ENCODE measurements around the gene GAK.
"Not testable (repeated sequence)": the region's sequence is repeated elsewhere in the genome, so short reads cannot be mapped to it uniquely, and the experiment has no call there.

GAK gene

DNA sequence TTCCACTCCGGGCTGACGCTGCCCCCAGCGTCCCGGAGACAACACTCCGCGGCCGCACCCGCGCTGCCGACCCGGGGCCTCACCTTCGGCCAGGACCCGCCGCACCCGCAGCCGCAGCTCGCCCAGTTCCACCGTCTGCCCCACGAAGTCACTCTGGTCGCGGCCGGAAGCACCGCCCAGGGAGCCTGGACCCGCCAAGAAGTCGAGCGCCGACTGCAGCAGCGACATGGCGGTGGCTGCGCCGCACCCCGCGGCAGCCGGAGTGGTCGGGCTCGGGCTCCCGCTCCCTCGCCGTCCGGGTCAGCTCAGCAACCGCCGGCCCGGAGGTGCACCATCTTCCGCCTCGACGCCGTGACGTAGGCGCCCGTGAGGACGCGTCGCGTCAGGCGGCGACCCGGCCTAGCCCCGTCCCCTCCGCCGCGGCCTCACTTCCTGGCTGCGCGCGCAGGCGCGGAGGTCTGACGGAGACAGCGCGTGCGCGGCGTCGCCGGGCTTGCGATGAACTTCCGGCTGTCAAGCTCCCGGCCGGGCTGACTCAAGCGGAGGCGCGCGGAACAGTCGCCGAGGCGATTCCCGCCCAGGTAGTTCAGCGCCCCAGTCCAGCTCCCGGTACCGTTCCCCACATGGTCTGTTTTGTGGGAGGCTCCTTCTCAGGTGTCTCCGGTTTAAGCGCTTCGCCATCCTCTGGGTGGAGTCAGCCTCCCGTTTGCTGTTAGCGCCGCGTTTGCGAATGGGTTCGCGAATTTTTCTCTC, at the start of gene GAK, which contains the start of gene TMEM175:
Gene GAK (minus strand): TSS at position 357 of the 753 bp plus-strand sequence. CDS start 129 bp downstream, at position 228.
Gene TMEM175 (plus strand): TSS at position 501 of the 753 bp plus-strand sequence. CDS start 15,280 bp downstream, outside the sequence.
- DNase-seq (ENCODE audit: low spot score), result peak; percentile 91

DNA sequence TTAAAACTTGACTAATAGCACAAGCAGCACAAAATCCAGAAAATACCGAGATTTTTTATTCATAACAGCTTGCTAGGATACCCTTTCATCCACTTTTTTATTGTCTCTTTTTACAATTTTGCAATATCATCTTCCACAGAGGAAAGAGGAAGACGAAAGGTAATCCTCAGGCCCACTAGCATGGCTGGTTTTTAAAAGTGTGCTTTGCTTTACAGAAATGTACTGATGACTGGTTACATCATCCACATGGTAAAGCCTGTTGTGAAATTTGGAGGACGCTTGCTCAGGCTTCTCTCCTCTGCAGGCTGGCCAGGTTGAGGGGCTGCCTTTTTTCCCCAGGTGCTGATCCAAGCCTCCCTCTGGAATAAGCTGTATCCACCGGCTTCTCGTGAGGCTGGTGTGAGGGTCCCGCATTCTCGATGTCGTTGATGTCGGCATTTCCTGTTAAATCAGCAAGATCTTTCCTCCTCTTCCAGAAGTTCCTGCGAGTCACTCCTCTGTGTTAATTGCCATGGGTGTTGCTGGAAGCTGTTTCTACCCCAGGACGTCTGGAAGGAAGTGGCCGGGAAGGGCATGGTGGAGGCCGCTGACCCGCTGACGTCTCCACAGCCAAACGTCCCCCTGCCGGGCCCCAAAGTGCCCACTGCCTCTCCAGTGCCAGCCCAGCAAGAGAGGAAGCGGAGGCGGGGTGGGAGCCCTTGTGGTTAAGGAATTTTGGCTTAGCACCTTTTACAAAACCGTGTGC, 47.0 kb upstream of the GAK start:
- no peak for DNase-seq (ENCODE audit: low spot score)

DNA sequence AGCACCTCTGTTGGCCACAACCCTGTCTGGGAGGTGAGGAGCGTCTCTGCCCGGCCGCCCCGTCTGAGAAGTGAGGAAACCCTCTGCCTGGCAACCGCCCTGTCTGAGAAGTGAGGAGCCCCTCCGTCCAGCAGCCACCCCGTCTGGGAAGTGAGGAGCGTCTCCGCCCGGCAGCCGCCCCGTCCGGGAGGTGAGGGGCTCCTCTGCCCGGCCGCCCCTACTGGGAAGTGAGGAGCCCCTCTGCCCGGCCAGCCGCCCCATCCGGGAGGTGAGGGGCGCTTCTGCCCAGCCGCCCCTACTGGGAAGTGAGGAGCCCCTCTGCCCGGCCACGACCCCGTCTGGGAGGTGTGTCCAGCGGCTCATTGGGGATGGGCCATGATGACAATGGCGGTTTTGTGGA, 43.9 kb upstream of the GAK start:
- DNase-seq (ENCODE audit: low spot score), result not testable (repeated sequence)

DNA sequence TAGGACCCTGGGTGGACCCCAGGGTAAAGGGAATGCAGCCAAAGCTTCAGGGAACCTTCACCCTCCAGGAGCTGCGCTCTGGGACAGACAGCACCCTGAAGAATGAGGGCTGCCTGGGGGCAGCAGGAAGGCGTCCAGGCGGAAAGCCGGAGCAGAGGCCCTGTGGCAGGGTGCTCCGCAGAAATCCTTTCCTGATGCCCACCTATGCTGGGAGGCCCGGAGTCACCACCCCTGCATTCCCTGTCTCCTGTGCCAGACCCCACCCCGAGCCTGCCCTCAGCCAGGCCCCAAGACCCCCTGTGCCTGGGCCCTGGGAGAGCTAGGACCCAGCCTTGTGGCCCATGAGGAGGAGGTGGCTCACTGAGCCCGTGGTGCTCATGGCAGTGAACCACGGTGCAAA, 42.6 kb upstream of the GAK start:
- no peak for DNase-seq (ENCODE audit: low spot score)

DNA sequence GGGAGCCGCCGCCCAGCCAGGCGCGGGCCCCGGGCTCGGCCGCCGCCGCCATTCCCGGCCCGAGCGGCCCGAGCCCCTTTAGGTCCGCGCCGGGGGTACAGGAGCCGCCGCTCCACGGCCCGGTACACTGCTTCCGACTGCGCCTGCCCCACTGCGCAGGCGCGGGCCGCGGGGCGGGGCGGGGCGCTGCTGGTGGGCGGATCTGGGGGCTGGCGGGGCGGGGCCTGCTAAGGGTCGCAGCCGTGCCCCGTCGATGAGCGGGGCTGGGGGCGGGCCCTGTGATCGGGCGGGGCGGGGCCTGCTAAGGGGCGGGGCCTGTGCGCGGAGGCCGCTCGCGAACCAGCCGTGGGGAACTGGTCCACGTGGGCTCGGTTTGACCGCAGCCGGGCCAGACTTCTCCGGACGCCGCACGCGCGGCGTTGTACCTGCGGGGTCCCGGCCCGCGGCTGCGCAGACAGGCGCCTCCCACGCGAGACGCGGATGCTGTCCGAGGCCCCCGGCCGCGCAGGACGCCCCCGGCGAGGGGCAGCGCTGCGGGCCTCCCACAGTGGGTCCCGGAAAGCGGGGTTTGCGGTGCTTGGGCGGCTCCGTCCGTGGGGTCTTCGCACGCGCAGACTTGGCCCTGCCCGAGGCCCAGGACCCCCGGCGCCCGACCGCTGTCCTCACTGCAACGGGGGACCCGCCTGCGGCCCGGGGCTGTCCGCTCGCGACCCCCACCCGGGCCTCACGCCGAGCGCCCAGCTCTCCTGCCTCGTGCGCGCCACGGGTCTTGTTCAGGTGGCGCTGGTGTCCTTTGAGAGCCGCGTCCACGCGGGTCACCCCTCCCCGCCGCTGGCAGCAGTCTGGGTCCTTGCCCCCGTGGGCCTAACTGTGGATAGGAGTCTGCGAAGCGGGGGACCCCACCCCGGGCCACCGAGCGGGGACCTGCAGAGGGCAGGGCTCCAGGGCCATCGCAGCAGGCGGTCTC, 41.6 kb upstream of the GAK start, which contains the start of gene DGKQ:
Gene DGKQ (minus strand): TSS at position 139 of the 967 bp plus-strand sequence. CDS start 87 bp downstream, at position 52.
- peak; percentile 81 for DNase-seq (ENCODE audit: low spot score)

DNA sequence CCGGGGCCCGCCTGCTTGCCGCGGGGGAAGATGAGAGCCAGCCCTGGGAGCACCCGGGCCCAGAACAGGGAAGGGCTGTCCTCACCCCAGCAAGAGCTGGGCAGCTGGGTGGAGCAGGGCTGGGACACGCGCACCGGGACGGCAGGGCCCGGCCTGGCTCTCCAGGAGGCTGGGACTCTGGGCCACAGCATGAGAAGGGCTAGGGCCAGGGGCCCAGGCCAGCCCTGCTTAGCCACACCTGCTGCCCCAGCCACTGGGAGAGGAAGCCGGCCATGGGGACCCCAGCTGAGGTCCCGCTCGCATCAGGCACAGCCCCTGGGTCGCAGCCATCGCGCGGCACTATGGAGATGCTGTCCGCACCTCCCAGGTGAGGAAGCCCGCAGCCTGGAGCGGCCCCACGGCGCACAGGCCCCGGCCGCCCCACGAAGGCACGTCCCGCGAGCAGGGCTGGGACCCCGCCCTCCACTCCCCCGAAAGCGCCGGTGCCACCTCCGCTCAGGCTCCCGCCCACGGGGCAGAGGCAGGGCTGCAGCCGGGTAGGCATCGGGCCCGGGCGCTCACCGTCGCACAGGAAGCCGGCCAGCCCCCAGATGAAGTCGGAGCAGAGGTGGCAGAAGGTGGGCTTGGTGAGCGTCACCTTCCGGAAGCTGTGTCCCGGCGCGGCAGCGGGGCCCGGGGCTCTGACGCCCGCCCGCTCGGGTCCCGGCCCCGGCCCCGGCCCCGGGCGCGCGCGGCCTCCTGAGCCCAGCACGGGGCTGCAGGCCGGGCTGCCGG, 40.7 kb upstream of the GAK start:
- no peak for DNase-seq (ENCODE audit: low spot score)

DNA sequence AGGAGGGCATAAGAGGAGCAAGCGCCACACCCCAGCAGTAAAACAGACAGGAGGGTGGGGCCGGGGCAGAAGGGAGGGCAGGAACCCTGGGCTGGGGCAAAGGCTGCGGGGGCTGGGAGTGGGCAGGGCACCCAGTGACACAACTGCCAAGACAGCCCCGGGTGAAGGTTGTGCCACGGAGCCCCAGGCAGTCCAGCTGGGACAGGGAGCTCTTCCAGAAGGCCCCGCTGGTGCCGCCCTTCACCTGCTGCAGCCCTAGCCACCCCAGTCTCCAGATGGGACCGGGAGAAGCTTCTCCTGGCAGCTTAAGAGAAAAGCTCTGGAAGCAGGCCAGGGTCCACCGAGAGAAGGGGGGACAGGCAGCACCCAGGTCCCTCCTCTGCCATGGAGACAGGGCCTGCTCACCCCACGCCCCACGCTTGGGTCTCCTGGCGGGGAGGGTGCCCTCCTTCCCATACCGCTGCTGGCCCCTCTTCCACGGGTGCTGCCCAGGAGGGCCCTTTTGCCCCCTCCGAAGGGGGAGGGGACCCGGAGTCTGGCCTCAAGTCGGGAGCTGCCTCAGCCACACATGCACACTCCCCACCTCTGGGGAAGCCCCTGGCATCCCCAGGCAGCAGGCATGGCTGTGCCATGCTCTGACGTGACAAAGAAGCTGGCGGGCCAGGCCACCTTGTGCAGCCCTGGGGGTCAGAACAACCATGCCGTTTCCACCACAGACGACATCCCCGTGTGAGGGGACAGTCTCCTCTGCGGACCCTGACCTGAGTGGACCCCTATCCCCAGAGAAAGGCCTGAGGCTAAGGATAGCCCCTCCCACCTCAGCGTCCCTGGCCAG, 39.8 kb upstream of the GAK start:
- no peak for DNase-seq (ENCODE audit: low spot score)

DNA sequence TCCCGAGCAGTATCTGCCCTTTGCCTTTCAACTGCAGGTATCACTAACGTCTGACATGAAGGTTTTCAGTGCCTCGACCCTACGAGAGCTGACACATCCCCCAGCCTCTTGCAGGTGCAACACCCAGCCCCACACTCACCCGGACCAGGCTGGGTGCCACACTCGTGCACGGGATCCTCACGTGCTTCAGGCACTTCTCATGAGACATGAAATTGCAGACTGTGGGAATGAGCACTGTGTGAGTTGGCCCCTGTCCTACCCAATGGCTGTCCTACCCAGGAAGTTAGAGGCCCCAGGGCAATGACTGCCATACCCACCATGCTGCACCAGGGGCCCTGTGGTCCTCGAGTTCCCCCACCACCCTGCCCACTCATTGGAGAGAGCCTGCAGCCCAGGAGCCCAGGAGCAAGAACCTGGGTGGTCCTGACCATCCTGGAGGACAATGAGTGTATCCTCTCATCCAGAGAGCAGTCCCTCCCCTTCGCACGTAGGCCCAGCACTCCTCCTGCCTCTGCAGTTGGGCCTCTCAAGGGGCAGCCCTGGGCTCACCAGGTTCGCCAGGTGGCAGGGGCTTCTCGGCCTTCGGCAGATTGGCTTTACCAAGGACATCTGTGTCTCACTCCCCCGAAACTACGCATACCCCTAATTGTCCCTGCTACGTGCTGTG, 38.9 kb upstream of the GAK start:
- DNase-seq (ENCODE audit: low spot score), result no peak

DNA sequence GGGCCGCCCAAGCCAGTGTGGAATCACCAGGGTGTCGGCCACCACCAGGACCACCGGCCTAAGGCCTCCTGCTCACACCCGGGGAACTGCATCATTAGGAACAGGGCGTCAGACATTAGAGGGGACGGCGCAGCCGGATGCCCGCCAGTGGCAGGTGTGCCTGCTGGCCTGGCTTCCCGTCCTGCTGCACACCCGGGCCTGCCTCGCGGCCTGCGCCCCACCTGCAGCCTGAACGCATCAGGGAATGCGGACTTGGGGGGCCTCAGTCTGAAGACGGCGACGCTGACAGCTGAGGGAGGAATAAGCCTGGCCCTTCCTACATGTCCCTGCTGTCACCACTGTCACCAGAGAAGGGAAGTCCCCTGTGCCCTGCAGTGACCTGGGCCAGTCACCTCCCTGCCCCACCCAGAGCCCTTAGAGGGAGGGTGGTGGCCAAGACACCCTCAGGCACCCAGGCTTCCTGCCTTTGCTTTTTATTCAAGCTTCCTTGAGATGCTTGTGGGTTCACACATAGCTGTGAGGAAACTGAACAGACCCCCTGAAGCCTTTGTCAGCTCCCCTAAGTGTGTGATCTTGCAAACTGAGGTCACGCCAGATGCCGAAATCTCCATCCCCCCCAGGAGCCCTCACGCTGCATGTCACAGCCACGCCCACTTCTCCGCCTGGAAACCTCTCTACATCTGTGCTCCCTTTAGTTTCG, 38.1 kb upstream of the GAK start:
- DNase-seq (ENCODE audit: low spot score), result no peak

DNA sequence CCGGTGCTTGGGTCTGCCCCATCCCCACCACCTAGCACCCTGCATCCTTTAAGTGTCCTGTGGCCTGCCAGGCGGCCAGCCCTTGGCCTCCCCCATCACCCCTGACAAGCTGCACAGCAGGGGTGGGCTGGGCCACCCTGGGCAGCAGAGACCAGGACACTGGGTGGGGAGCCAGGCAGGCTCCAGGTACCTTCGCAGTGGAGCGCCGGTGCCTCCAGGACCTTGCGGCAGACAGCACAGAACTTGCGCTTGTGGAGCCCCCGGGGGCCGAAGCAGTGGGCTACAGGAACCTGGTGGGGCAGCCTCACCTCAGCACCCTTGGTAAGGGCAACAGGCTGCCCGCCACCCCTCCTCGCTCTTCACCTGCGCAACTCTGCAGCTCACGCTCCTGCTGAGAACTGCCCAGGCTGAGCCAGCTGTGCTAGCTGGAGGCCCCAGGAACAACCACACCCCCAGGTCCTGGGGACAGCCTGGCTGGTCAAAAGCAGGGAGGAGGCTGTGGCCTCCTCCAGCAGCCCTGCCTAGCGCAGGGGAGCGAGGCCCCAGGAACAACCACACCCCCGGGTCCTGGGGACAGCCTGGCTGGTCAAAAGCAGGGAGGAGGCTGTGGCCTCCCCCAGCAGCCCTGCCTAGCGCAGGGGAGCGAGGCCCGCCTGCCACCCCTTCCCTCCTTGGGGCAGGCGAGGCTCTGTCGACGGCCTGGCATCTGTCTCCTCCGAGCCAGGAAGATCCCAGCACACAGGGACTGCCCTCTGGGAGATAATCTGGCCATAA, 36.7 kb upstream of the GAK start:
- no peak for DNase-seq (ENCODE audit: low spot score)

DNA sequence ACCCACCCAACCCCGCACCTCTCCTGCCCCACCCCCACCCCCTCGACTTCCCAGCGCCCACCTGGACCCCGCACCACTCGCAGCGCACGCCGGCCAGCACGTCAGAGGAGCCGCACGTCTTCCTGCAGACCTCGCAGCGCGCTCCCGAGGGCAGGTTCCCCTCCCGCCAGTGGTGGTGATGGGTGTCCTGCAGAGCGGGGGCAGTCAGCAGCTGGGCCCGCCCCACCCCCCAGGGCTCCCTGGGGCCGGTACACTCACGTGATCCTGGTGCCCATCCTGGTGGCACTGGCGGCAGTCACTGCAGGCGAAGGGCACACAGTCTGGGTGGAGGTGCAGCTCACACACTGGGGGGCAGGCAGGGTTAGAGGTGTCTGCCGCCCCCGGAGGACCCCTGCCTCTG, 36.1 kb upstream of the GAK start:
- DNase-seq (ENCODE audit: low spot score), result no peak

DNA sequence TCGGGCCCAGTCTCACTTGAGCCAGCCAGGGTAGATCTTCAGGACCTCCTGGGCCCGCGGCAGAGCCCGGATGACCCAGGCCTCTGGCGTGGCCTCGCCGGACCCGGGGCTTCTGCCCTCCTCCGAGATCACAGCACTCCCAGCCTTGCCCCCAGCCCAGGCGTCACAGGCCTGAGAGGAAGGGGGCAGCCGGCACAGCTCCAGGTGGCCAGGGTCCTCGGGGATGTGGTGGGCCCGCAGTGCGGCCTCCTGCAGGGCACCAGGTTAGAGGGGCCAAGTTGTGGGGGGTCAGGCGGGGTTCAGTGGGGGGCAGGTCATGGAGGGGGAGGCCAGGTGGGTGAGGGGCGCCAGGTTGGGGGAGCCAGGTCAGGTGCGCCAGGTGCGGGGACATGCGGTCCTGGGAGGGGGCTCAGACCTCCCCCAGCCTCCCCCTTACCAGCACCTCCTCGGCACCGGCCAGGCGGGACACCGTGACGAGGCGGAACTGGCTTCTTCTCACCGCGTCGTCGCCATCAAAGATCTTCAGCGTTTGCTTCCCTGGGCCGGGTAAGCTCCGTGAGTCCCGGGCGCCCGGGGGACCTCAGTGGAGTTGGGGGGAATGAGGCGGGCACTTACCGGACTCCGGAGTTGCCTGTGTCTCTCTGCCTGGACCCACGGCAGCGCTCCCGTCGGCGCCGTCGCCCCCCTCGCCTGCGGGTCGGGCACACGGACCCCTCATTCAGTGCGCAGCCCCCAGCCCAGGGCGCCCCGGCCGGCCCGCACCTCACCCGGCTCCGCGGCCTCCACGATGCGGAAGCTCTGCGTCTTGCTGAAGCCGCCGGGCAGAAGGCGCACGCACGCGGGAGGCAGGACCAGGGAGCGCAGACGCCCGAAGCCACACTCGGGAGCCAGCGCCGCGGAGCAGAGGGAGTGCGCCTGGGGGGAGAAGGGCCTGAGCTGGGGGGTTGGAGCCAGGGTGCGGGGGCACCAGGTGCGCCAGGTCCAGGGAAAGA, 35.3 kb upstream of the GAK start:
- no peak for DNase-seq (ENCODE audit: low spot score)

DNA sequence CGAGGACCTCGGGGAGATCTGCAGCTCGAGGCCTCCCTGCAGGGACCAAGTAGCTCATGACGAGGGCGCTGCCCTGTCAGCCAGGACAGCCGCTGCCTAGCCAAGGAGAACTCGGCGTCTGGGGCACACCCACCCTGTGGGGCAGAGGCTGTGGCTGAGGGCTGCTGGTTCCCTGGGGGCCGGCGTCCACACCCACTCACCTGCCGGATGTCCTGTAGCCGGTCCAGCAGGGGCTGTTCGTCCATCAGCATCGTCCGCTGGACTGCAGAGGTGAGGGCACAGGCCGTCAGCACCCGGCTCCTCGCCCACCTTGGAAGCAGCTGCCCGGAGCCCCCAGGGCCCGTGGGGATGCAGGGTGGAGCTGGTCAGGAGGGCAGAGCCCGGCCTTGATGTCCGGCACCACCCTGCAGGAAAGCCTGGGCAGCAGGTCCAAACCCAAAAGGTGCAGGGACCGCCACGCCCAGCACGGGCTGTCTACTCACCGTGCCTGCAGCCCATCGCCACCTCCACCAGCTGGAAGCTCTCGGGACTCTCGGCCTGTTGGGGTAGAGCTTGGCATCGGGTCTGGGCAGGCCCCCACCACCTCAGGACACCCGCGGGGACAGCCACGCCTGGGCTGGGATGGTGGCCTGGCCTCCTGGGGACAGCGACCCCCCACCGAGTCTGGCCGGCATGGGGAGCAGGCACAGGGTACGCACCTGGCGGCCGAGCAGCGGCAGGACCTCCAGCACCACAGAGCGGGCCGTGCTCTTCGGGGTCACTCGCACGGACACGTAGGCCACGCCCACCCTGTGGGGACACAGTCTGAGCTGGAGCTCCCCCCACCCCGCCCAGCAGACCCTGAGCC, 34.4 kb upstream of the GAK start:
- DNase-seq (ENCODE audit: low spot score), result no peak

DNA sequence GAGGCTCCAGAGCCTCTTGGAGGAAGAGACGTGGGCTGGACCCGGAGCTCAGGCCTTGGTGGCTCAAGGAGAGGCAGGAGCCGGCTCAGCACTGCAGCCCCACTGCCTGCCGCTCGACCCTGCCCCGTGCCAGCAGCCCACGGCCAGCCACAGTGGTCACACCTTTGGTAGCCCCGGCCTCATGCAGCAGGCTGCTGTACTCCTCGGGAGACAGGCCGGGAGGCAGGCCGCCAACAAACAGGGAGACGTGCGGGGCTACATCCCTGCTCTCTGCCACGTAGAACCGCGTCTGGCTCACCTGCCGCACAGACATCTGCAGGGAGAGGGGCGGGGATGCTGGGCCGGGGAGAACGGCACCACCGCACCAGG, 33.6 kb upstream of the GAK start:
- no peak for DNase-seq (ENCODE audit: low spot score)

DNA sequence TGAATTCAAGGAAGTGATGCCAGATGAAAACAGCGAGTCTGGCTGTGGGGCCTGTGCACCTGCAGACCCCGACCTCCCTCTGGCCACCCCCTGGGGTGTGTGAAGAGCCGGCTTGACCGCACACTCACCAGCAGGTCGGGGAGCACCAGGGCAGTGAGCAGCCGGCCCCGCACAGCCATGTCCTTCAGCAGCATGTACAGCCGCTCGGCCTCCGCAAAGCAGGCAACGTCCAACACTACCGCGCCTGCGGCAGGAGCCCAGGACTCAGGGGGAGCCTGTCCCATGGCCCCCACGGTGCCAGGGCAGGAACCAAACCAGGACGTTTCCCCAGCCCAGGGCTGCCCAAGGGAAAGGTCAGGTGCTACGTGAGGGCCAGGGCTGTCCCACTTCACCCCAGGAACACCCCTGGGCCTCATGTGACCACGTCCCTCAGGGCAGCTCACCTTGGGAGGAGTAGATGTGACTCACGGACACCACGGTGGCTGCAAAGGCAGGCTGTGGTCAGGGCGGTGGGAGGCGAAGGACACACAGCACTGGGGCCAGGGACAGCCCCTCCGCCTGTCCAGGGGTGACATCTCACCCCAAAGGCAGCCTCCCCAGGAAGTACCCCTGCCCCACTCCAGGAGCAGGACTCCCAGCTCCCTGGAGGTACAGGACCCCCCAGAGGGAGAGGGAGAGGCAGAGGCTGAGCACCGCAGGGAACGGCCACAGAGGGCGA, 33.1 kb upstream of the GAK start:
- DNase-seq (ENCODE audit: low spot score), result no peak
